Fibroblast of pulmonary artery (primary cell): ENCODE data around the gene ADNP.

ENCODE experiments used
- DNase-seq: peaks from one replicate; pipeline ENCODE4 v3.0.0-alpha.2; 2010; ENCODE audit warnings: low read depth
- H3K4me3 ChIP-seq: replicated peaks from 2 replicates; pipeline ENCODE4 v1.5.1; 2011; ENCODE audit warnings: low read depth, mild to moderate bottlenecking, control low read depth, low read length, moderate library complexity
- TF ChIP-seq, protein P1 (sequence below): IDR thresholded peaks from 2 replicates; pipeline ENCODE4 v1.5.1; 2011; ENCODE audit warnings: mild to moderate bottlenecking, control low read depth, low read length, inconsistent platforms; ENCODE audit errors: missing control alignments

ADNP gene

DNA sequence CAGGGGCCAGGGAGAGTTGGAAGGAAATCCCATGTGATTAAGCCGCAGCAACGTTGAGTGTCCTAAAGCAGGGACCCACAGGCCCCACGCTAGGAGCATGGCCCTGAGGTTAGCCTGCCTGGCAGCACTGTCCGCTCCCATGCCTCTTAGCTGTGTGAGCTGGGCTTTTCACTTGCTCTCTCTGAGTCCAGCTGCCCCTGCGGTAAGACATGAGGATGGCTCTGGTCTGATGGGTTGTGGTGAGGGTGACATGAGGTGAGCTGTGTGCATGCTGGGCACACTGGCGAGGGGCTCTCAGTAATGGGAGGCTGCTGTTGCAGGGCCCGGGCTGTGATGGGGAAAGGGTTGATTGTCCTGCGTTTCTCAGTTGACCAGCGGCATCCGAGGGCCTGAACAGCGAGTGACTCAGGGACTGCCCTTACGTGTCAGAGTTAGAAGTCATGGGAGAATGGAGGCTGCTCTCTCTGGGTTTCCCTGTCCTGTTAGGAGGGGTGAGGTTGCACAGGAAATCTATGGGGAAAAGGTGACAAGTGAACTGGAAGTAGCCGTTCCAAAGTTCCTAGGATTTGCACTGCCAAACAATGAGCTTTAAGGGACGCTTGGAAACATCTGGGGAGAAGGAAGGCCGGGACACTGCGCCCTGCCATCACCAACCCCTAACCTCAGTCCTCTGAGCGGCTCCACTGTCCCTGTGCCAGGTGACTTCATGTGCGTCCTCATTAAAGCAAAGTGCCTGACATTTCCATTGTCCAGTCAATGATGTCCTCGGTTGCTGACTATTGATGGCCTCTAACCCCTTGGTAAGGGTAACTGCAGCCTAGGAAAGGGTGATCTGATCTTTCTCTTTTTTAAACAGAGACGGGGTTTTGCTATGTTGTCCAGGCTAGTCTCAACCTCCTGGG lies 51.3 kb downstream of the ADNP start:
- TF ChIP-seq, protein P1, sequence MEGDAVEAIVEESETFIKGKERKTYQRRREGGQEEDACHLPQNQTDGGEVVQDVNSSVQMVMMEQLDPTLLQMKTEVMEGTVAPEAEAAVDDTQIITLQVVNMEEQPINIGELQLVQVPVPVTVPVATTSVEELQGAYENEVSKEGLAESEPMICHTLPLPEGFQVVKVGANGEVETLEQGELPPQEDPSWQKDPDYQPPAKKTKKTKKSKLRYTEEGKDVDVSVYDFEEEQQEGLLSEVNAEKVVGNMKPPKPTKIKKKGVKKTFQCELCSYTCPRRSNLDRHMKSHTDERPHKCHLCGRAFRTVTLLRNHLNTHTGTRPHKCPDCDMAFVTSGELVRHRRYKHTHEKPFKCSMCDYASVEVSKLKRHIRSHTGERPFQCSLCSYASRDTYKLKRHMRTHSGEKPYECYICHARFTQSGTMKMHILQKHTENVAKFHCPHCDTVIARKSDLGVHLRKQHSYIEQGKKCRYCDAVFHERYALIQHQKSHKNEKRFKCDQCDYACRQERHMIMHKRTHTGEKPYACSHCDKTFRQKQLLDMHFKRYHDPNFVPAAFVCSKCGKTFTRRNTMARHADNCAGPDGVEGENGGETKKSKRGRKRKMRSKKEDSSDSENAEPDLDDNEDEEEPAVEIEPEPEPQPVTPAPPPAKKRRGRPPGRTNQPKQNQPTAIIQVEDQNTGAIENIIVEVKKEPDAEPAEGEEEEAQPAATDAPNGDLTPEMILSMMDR = no peak
- no peak overlapping the region for H3K4me3 ChIP-seq
- no peak for DNase-seq

DNA sequence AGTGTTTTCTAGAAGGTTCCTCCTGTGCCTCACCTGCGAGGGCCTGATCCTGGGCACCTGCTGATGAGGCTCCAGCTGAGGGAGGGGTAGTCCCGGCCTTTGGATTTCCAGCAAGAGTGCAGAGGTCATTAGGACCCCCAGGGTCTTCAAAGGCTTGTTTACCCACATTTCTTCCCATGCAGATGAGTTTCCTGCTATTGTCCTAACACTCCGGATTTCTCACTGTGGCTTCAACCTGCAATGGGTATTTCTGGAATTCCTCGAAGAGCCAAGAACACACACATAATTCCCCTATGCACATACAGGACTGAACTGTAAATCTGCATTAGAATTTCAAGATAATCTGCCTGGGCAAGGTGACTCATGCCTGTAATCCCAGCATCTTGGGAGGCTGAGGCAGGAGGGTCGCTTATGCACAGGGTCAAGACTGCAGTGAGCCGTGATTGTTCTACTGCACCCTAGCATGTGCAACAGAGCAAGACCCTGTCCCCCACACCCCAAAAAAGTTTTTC lies 53.9 kb downstream of the ADNP start:
- TF ChIP-seq, protein P1 = no peak
- no peak for DNase-seq
- H3K4me3 ChIP-seq = no peak overlapping the region

DNA sequence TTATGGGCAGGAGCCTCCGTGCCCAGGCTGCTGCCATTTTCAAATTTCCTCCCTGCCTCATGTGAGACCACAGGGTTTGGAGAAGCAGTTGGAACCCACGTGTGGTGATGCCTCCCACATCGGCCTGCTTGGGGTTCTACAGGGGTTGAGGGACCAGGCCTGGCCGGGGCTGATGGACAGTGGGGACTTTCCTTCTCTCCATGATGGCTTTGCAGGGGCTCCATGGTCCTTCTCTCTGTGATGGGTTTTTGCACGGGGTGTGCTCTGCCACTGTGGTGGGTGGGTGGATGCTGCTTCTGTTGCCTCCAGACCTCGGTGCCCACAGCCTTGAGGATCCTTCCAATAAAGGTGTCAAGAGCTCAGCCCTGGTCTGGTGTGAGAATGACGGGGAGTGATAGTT lies 54.4 kb downstream of the ADNP start:
- no peak for DNase-seq
- TF ChIP-seq, protein P1 = no peak
- no peak overlapping the region for H3K4me3 ChIP-seq

DNA sequence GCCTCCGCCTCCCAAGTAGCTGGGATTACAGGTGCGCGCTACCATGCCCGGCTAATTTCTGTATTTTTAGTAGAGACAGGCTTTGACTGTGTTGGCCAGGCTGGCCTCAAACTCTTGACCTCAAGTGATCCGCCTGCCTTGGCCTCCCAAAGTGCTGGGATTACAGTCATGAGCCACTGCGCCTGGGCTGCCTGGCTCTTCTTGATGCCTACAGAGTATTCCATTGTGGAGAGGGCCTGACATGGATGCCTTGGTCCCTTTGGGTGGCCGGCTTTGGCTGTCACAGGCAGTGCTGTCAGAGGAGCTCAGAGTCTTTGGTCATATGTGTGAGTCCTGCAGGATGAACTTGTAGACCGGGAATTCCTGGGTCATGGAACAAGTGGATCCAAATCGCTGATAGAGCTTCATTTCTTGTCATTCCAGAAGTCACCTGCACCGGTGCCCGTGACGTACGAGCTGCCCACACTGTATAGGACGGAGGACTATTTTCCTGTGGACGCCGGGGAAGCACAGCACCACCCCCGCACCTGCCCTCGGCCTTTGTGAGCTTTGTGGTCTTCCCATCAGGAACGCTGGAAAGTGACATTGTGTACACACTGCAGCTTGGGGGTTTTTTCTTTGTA lies 55.1 kb downstream of the ADNP start:
- no peak overlapping the region for H3K4me3 ChIP-seq
- DNase-seq = no peak
- TF ChIP-seq, protein P1 = no peak

DNA sequence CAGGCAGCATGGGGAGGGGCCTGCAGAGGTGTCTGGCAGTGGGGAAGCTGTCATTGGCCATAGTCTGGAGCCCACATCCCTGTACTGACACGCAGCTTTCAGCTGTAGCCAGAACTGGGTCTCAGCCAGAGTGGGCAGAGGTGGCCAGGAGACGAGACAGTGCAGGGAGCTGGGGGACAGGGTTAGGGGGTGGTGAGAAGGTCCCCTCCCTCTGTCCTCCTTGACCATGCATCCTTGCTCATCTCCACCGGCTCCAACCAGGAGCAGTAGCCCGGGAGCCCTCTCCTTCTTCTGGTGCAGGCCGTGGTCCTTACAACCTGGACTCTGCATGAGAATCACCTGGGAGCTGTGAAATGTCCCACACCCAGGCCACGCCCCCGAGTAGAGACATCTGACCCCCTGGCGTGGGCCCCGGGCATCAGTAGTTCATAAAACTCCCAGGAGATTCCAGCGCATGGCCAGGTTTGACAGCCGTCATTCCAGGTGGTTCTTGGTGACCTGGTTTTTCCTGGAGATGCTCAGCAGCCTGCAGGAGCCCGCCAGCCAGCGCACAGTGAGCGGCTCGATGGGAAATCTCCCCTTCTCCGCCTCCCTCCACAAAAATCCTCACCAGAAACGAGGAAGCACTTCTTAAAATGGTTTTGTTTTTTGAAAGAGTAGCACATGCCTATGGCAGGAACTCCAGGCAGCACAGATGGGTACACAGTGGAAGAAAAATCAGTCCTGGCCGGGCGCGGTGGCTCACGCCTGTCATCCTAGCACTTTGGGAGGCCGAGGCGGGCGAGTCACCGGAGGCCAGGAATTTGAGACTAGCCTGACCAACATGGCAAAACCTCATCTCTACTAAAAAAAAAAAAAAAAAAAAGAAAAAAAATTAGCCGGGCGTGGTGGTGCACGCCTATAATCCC lies 56.2 kb downstream of the ADNP start:
- no peak for DNase-seq
- H3K4me3 ChIP-seq = no peak overlapping the region
- TF ChIP-seq, protein P1 = no peak

DNA sequence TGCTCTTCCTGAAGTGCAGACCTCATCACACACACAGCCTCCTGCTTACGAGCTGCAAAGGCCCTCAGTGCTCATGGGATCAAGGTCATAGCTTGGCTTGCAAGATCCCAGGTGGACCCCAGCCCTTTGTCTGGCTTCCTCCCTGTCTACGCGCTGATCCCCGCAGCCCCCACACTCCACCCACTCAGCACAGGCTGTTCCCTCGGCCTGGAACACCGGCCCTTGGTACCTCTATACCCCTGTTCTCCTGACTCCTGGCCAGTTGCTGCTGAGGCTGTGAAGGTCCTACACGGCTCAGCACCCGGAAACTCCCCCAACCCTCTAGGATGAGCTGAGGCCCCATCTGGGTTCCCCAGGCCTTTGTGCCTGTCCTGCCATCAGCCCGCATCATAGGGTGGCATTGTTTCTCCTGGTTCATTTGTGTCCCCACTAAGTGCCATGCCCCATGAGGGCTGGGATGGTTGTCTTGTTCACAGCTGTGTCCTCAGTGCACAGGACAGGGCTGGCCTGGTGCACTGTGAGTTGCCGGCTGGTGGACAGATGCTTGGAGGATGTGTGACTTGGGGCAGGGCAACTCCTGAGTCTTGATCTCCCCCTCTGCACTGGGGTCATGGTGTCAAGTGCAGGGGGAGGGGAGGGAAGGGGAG lies 57.0 kb downstream of the ADNP start:
- H3K4me3 ChIP-seq = no peak overlapping the region
- DNase-seq = no peak
- TF ChIP-seq, protein P1 = no peak
